Measurements from ENCODE around the gene SLC39A5.

SLC39A5 gene

DNA sequence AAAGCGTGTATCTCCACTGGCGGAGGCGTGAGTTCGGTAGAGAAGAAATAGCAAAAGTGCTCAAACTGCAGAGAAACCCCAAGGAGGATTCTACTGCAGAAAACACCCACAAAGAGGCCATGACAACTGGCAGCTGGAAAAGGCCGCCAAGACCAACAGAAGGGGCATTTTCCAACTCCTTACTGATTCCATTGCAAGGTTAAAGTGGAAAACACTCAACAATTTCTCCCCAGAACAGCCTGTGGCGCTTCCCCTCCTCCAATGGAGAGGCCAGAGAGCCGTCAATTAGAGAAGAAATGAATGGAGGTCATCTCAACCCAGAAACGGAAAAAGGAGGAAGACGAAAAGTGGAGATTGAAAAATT lies 29.0 kb downstream of the SLC39A5 start:
- Histone ChIP-seq H3K27ac (ENCODE audit: low read length) (no peak overlapping the region; the same call in 1 of the 2 replicates), H3K36me3 (replicated peaks; ENCODE audit: insufficient read depth, low read length) (no peaks in the 10 kb centered on the region; the same call in none of the 2 replicates), H3K27me3 (replicated peaks; ENCODE audit: insufficient read depth, low read length) (no peaks in the 10 kb centered on the region), H3K4me3 (ENCODE audit: low read length) (peak overlapping the region; percentile 72), H3K9me3 (replicated peaks; ENCODE audit: insufficient read depth, low read length) (no peaks in the 10 kb centered on the region), H3K79me2 (ENCODE audit: low read length) (peaks cover 32% of the 10 kb centered on the region), H2AFZ (ENCODE audit: low read length) (peak overlapping the region; percentile 96), H3K4me2 (ENCODE audit: low read depth, low read length) (peak overlapping the region; percentile 85), H3F3A (ENCODE audit: insufficient read depth, low read length) (no peaks in the 10 kb centered on the region), H3K4me1 (ENCODE audit: low read length) (0 out of 2 replicates have a peak, but pooled peaks cover 4% of the 10 kb centered on the region), H3K9me2 (replicated peaks; ENCODE audit: insufficient read depth, low read length) (no peaks in the 10 kb centered on the region), H4K20me1 (ENCODE audit: insufficient read depth, low read length) (no peaks in the 10 kb centered on the region), H3K9ac (ENCODE audit: low read length) (peak overlapping the region; percentile 68)
- no peak for DNase-seq
- TF ChIP-seq EZH2 (optimal IDR thresholded peaks at IDR 0.05; ENCODE audit: low read depth, low read length) (no peak), EZH2phosphoT487 (IDR thresholded peaks at IDR 0.05; ENCODE audit: low read length) (no peak)
- TF ChIP-seq, protein P1, sequence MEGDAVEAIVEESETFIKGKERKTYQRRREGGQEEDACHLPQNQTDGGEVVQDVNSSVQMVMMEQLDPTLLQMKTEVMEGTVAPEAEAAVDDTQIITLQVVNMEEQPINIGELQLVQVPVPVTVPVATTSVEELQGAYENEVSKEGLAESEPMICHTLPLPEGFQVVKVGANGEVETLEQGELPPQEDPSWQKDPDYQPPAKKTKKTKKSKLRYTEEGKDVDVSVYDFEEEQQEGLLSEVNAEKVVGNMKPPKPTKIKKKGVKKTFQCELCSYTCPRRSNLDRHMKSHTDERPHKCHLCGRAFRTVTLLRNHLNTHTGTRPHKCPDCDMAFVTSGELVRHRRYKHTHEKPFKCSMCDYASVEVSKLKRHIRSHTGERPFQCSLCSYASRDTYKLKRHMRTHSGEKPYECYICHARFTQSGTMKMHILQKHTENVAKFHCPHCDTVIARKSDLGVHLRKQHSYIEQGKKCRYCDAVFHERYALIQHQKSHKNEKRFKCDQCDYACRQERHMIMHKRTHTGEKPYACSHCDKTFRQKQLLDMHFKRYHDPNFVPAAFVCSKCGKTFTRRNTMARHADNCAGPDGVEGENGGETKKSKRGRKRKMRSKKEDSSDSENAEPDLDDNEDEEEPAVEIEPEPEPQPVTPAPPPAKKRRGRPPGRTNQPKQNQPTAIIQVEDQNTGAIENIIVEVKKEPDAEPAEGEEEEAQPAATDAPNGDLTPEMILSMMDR (IDR thresholded peaks at IDR 0.05; ENCODE audit: low read length) = no peak

DNA sequence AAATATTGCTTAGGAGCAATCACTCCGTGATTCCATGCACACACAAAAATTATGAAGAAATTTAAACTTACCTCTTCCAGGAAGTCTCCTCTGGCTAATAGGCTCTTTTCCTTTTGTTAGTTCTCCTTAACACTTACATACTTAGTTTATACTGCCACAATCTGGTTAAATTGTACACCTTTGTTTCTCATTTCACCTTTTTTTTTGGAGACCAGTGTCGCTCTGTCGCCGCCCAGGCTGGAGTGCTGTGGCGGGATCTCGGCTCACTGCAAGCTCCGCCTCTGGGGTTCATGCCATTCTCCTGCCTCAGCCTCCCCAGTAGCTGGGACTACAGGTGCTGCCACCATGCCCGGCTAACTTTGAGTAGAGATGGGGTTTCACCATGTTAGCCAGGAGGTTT lies 30.5 kb downstream of the SLC39A5 start:
- H3K27me3 ChIP-seq (replicated peaks; ENCODE audit: insufficient read depth, low read length) = no peaks in the 10 kb centered on the region
- H3K9ac ChIP-seq (ENCODE audit: low read length) = no peak overlapping the region
- no peaks in the 10 kb centered on the region for H3K36me3 ChIP-seq (replicated peaks; ENCODE audit: insufficient read depth, low read length)
- no peak overlapping the region for H3K4me2 ChIP-seq (ENCODE audit: low read depth, low read length)
- no peaks in the 10 kb centered on the region for H3K9me3 ChIP-seq (replicated peaks; ENCODE audit: insufficient read depth, low read length)
- H2AFZ ChIP-seq (ENCODE audit: low read length) = no peak overlapping the region
- TF ChIP-seq, protein P1 (IDR thresholded peaks at IDR 0.05; ENCODE audit: low read length) = no peak
- TF ChIP-seq EZH2phosphoT487 (IDR thresholded peaks at IDR 0.05; ENCODE audit: low read length) (no peak), EZH2 (optimal IDR thresholded peaks at IDR 0.05; ENCODE audit: low read depth, low read length) (no peak)
- H3K4me1 ChIP-seq (ENCODE audit: low read length) = 0 out of 2 replicates have a peak, but pooled peaks cover 4% of the 10 kb centered on the region
- H3K9me2 ChIP-seq (replicated peaks; ENCODE audit: insufficient read depth, low read length) = no peaks in the 10 kb centered on the region
- no peak for DNase-seq
- H3K4me3 ChIP-seq (ENCODE audit: low read length) = no peak overlapping the region
- peaks cover 27% of the 10 kb centered on the region for H3K79me2 ChIP-seq (ENCODE audit: low read length)
- H3F3A ChIP-seq (ENCODE audit: insufficient read depth, low read length) = no peaks in the 10 kb centered on the region
- H3K27ac ChIP-seq (ENCODE audit: low read length) = no peak overlapping the region
- no peaks in the 10 kb centered on the region for H4K20me1 ChIP-seq (ENCODE audit: insufficient read depth, low read length)

DNA sequence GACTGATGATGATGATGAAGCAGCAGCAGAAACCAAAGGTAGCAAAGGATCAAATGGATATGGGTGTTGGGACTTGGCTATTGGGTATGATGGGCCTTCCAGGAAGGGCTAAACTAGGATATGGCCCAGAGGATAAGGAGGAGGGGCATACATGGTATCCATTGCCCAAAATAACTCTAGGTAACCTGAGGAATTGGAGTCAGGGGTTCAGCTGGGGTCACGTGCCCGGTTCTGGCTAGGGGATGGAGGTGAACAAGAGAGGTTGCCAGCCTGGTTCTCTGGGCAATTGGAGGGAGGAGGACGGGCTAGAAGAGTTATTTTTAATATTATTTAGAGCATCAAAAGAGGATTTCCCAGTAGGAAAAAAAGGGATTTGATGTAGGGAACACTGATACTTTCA lies 31.1 kb downstream of the SLC39A5 start:
- H3K4me3 ChIP-seq (ENCODE audit: low read length) = no peak overlapping the region
- 0 out of 2 replicates have a peak, but pooled peaks cover 4% of the 10 kb centered on the region for H3K4me1 ChIP-seq (ENCODE audit: low read length)
- no peaks in the 10 kb centered on the region for H3K36me3 ChIP-seq (replicated peaks; ENCODE audit: insufficient read depth, low read length)
- H3K9me2 ChIP-seq (replicated peaks; ENCODE audit: insufficient read depth, low read length) = no peaks in the 10 kb centered on the region
- no peak for DNase-seq
- no peak overlapping the region for H3K4me2 ChIP-seq (ENCODE audit: low read depth, low read length)
- H3K79me2 ChIP-seq (ENCODE audit: low read length) = peaks cover 22% of the 10 kb centered on the region
- H3K27ac ChIP-seq (ENCODE audit: low read length) = no peak overlapping the region
- TF ChIP-seq EZH2 (optimal IDR thresholded peaks at IDR 0.05; ENCODE audit: low read depth, low read length) (no peak), EZH2phosphoT487 (IDR thresholded peaks at IDR 0.05; ENCODE audit: low read length) (no peak)
- TF ChIP-seq, protein P1 (IDR thresholded peaks at IDR 0.05; ENCODE audit: low read length) = no peak
- H3K9ac ChIP-seq (ENCODE audit: low read length) = no peak overlapping the region
- no peaks in the 10 kb centered on the region for H3F3A ChIP-seq (ENCODE audit: insufficient read depth, low read length)
- no peaks in the 10 kb centered on the region for H4K20me1 ChIP-seq (ENCODE audit: insufficient read depth, low read length)
- H3K9me3 ChIP-seq (replicated peaks; ENCODE audit: insufficient read depth, low read length) = no peaks in the 10 kb centered on the region
- no peaks in the 10 kb centered on the region for H3K27me3 ChIP-seq (replicated peaks; ENCODE audit: insufficient read depth, low read length)
- H2AFZ ChIP-seq (ENCODE audit: low read length) = no peak overlapping the region
